Activated CD4-positive, alpha-beta T cell treated with anti-CD3 and anti-CD28 coated beads for 4 hours (primary cell): Measurements from ENCODE around the gene JPH3.

ENCODE experiments used
- DNase-seq, 2 donors: peaks; one replicate each; pipeline ENCODE4 v3.0.0-alpha.2; 2020

JPH3 gene

GRCh38 chr16:87628246-87628923, 26.1 kb downstream of the JPH3 start:
- DNase-seq = no peak

DNA sequence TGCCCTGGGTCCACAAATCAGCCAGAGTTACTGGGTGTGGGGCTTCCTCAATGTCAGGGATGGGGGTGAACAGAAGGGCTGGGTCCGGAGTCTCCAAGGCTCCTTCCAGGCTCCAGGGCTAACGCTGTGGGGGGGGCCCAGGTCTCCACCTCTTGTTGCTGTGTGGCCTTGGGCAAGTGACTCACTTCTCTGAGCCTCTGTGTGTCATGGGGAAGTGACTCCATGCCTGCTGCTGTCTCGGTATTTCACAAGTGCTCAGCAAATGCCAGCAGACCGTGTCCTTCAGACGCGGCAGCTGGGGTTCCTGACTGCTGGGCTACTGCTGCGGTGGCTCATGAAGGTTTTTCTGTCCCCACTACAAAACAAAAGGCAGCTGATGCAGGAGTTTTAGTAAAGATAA, 26.6 kb downstream of the JPH3 start:
- DNase-seq = no peak

DNA sequence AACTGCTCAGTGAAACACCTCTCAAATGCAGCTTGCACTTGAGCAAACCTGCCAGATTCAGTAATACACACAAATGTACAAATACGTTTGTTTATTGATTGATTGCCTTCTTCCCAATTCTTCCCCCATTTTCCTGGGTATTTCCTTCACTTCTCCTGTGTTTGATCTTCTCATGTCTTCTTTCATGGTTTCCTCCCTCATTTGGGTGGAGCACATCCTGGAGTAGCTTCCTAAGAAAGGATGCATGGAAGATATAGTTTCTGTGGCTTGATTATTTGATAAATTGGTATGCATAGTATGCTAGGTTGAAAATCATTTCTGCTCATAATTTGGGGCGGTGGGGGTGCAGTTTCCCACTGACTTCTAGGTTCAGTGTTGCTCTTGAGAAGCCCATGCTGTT, 28.8 kb downstream of the JPH3 start:
- DNase-seq = no peak

GRCh38 chr16:87634411-87634810, 32.1 kb downstream of the JPH3 start:
- DNase-seq = no peak

DNA sequence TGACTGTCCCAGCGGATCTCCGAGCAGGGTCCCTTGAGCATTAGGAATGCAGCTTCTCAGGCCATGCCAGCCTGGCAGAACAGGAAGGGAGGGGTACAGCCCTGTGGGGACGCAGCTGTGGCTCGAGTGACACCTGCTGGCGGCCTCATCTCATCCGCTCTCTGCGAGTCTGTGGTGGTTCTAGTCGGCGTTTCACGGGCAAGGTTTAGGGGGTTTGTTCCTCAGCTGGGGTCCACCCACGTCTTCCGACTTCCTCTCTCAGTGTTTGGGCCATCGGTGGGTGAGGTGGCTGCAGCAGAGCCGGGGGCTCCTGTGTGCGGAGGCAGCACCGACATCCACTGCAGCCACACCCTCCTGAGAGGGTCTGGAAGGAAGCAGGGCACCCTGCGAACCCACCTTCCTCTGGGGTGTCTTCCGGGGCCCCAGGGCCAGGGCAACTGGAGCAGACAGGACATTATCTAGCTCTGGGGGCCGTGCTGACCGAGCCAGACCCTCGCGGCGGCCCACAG, 33.3 kb downstream of the JPH3 start:
- DNase-seq = peak; percentile 65 to 72

- DNase-seq = peak; percentile 78 to 82
These were observed 33.9 kb downstream of the JPH3 start for GRCh38 chr16:87636050-87636684.

DNA sequence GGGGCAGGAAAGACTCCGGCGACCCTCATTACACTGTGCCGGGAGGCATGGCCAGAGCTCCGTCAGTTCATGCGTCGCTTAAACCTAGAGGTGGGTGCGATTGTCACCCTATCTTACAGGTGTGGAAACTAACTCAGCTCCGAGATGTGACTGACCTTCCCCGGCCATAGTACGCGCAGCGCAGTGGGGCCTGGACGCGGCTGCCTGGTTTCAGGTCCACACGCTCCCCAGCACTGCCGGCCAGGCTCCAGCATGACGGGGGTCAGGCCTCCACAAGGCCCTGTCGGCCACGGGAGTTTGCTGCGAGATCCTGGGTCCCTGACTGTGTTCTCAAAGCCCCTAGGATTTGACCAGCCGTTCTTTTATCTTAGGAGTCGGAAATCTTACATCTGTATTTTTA, 34.4 kb downstream of the JPH3 start:
- no peak for DNase-seq

- no peak for DNase-seq
These were observed 35.0 kb downstream of the JPH3 start for GRCh38 chr16:87637357-87637756.

- DNase-seq = no peak
These were observed 36.4 kb downstream of the JPH3 start for GRCh38 chr16:87638736-87639135.

DNA sequence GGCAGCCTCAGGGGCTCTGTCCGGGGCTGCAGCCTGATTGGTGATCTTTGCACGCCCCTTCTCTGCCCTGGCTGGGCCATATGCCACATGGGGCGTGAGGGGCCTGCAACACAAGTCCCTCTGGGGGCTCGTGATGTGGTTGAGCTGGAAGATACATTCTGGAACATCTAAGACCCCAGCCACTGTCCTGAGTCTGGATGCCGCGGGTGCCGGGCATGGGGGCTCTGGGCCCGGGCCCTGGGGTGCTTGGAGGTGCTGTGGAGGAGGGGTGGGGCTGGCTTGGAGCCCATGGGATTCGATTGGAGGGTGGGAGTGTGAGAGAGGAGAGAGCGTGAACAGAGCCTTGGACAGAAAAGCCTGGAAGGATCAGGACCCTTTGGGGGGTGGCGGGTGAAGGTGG, 39.4 kb downstream of the JPH3 start:
- DNase-seq = no peak

DNA sequence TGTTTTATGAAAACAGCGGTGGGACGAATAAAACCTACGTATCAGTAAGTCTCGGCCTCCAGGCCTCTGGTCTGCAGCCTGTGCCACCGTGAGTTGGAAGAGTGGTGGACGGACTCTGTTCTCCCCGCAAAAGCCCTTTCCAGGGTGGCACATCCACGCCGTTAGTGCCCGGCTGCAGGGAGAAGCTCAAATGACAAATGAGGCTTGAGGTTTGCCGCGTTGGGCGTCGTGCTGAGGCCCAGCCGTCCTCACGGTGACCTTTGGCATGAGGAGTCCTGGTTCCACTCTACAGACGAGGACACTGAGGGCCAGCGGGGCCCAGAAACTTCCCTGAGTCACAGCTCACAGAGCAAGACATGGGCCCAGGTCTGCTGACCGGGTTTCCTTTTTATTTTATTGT, 40.2 kb downstream of the JPH3 start:
- no peak for DNase-seq

GRCh38 chr16:87644186-87644585, 41.9 kb downstream of the JPH3 start:
- DNase-seq = no peak

GRCh38 chr16:87644596-87644995, 42.3 kb downstream of the JPH3 start:
- no peak for DNase-seq

GRCh38 chr16:87645802-87646201, 43.5 kb downstream of the JPH3 start:
- no peak for DNase-seq

DNA sequence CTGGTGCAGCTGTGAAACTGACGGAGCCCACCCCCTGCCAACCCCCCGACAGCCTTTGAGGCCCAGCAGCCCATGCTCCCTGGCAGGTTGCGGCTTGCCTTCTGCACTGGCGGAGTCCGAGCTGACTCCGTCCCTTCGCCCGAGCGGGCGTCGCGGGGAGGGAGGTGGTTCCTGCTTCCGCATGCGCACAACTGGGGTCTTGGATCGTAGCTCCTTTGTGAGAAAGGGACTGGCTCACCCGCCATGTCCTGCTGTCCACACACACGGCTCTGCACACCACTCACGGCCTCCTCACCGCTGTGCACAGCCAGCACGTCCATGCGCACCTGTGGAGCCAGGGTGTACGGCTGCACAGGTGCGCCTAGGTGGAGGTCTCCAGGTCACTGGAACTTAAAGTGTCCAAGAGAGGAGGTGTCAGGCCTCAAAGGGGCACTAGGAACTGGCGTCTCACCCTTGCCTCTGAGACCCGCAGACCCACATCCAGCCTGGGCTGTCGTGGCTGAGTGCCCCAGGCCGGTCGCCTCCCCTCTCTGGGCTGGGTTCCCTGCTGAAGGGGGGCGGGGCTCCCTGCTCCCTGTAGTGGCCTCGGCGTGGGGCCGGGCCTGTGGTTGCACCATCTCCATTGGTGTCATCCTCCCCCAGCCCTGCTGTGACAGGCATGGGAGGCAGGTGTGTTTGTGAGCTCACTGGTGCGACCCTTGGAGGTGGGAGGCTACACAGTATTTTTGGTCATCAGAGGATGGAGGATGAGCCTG, 45.3 kb downstream of the JPH3 start:
- DNase-seq = no peak

- DNase-seq = no peak
These were observed 45.9 kb downstream of the JPH3 start for GRCh38 chr16:87648236-87648635.

DNA sequence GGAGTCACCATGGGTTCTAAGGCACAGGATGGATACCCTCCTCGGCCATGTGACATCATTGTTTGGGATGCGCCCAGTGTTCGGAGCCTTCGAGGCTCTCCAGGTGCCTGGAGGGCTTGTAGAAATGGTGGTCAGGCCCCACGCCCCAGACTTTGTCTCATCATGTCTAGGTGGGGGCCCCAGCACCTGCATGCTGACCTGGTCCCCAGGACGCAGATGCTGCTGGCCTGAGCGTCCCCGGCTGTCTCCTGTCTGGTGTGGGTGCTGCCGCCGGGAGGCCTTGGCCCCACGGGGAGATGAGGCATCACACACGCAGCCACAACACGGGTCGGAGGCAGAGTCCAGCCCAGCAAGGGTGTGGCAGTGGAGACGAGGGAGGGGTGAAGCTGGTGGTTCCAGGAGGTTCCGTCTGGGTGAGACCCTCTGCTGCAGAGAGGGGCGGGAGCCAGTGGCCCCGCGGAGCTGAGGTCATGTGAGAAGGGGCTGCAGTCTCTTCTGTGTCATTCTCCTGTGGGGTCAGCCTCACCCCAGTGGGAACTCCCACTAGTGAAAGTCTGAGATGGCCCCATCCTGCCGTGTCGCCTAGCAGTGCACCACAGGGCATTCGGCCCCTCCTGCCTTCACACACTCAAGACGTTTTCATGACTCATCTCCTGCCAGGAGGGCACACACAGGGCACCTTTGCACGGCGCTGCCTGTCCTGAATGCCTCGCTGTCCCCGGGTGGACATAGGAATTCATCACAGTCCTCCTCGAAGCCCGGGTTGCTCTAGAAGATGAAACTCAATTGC, 46.6 kb downstream of the JPH3 start:
- DNase-seq = no peak

DNA sequence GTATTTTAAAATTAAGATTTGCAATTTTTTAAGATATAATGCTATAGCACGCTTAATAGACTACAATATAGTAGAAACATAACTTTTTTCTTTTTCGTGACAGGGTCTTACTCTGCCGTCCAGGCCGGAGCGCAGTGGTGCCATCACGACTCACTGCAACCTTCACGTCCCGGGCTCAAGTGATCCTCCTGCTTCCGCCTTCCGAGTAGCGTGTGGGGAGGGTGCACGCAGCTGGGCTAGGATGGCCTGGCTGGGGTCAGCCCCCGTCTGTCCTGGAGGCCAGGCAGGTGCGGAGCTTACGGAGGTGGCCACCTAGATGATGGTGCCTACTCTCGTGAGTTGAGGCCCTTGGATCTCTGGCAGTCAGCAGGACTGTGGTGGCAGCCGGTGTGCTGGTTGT, 50.1 kb downstream of the JPH3 start:
- no peak for DNase-seq

GRCh38 chr16:87652799-87653198, 50.5 kb downstream of the JPH3 start:
- DNase-seq = no peak

GRCh38 chr16:87653234-87653633, 50.9 kb downstream of the JPH3 start:
- DNase-seq = no peak

DNA sequence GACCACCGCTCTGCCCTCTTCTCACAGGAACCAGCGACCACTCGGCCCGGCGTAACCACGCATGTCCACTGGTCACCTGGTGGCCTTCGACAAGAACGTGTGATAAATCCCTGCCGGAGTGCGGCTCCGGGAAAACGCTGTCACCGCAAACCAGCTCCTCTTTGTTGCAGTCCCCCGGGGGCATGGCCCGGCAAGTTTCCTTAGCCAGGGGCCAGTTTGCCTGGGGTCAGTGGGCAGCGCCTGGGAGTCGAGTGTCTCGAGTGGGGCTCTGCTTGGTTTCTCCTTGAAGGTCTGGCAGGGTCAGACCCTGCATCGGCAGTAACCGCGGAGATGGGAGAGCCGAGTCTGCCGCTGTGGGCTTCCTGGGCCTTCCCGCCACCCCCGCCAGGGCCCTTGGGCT, 52.5 kb downstream of the JPH3 start:
- no peak for DNase-seq

DNA sequence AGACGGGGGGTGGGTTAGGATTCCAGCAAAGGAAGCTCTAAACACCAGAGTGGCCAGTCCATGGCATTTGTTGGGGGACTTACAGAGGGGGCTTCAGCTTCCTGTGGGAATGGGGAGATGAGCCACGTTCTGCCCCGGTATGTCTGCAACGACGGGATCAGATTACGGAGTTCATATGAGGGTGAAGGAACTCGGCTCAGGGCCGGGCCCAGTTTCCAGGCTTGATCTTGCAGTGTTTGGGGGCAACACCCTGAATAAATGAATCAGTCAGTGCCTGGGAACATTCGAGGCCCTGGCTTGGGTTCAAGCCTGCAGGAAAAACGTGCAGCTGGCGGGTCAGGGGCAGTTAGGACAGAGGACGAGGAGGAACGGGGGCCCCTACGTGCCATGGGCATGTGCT, 54.0 kb downstream of the JPH3 start:
- DNase-seq = no peak

GRCh38 chr16:87657621-87658192, 55.4 kb downstream of the JPH3 start:
- DNase-seq = no peak
